Measurements from ENCODE around the gene MTFP1.
"Not testable (repeated sequence)": the region's sequence is repeated elsewhere in the genome, so short reads cannot be mapped to it uniquely, and the experiment has no call there.

MTFP1 gene

GRCh38 chr22:30426388-30427353 is 1.1 kb downstream of the MTFP1 start:
- DNase-seq, result peak; percentile 48

GRCh38 chr22:30427871-30428270 is 2.3 kb downstream of the MTFP1 start:
- no peak for DNase-seq

- DNase-seq, result no peak
Measured at GRCh38 chr22:30429887-30430286, 4.3 kb downstream of the MTFP1 start.

GRCh38 chr22:30430933-30431332 is 5.4 kb downstream of the MTFP1 start:
- DNase-seq, result no peak

- no peak for DNase-seq
Measured at GRCh38 chr22:30432096-30432495, 6.5 kb downstream of the MTFP1 start.

GRCh38 chr22:30432520-30432919 is 7.0 kb downstream of the MTFP1 start:
- DNase-seq, result no peak

GRCh38 chr22:30433227-30433626 is 7.7 kb downstream of the MTFP1 start:
- no peak for DNase-seq

- no peak for DNase-seq
Measured at GRCh38 chr22:30433773-30434172, 8.2 kb downstream of the MTFP1 start.

GRCh38 chr22:30434843-30435242 is 9.3 kb downstream of the MTFP1 start:
- DNase-seq, result no peak

- DNase-seq, result no peak
Measured at GRCh38 chr22:30435674-30436126, 10.1 kb downstream of the MTFP1 start.

GRCh38 chr22:30436196-30436595 is 10.6 kb downstream of the MTFP1 start:
- no peak for DNase-seq

GRCh38 chr22:30438559-30438958 is 13.0 kb downstream of the MTFP1 start:
- DNase-seq, result no peak

- no peak for DNase-seq
Measured at GRCh38 chr22:30439226-30439625, 13.7 kb downstream of the MTFP1 start.

- DNase-seq, result no peak
Measured at GRCh38 chr22:30439836-30440235, 14.3 kb downstream of the MTFP1 start.

GRCh38 chr22:30441088-30441487 is 15.5 kb downstream of the MTFP1 start:
- no peak for DNase-seq

- peak; percentile 19 for DNase-seq
Measured at GRCh38 chr22:30444632-30445437, 19.3 kb downstream of the MTFP1 start.

- no peak for DNase-seq
Measured at GRCh38 chr22:30445438-30446145, 20.0 kb downstream of the MTFP1 start.

GRCh38 chr22:30447656-30448055 is 22.1 kb downstream of the MTFP1 start:
- no peak for DNase-seq

- not testable (repeated sequence) for DNase-seq
Measured at GRCh38 chr22:30451488-30451887, 25.9 kb downstream of the MTFP1 start.

GRCh38 chr22:30452861-30453260 is 27.3 kb downstream of the MTFP1 start:
- DNase-seq, result no peak

GRCh38 chr22:30453731-30454510 is 28.4 kb downstream of the MTFP1 start:
- DNase-seq, result no peak
